PC-9 (cell line): ENCODE results near the gene CABCOCO1.

ENCODE experiments used
- CTCF ChIP-seq: fragments of 200-600 bp; sonication (generic); conservative IDR thresholded peaks from 2 replicates; pipeline ENCODE4 v1.6.1; 2017; ENCODE audit warnings: mixed run types, antibody characterized with exemption, mild to moderate bottlenecking, moderate library complexity
- EZH2 ChIP-seq: fragments of 200-600 bp; sonication (generic); IDR thresholded peaks from 2 replicates; pipeline ENCODE4 v1.8.0; 2017; ENCODE audit warnings: antibody characterized with exemption, low read depth

- TF ChIP-seq CTCF, result no peak
- TF ChIP-seq EZH2, result no peak
Observed at GRCh38 chr10:61803269-61803668, 140.5 kb downstream of the CABCOCO1 start.
